HEK293 (cell line): ENCODE data around the gene TTLL10.

Source experiments
- CTCF ChIA-PET: fragments of 350-600 bp; formaldehyde crosslinking; extraction: SDS; loops from one replicate; lab custom pipeline; 2021; ENCODE audit warnings: antibody characterized with exemption; lab: Yijun Ruan, JAX
- POLR2A ChIA-PET: fragments of 300-600 bp; formaldehyde crosslinking; extraction: SDS; loops from one replicate; lab custom pipeline; 2020; ENCODE audit warnings: antibody characterized with exemption, inconsistent platforms; lab: Yijun Ruan, JAX
- H3K27ac ChIP-seq: fragments of 200-500 bp; sonication (Bioruptor generic); 2 replicates; pipeline ENCODE4 v1.5.1; 2014; ENCODE audit warnings: low read depth, low read length, control low read depth, inconsistent platforms; ENCODE audit errors: extremely low read depth
- H3K36me3 ChIP-seq, 2 experiments: fragments of 200-500 bp in 1 of 2; sonication (Bioruptor generic) in 1 of 2; 1 replicate in 1 of 2; 2 replicates in 1 of 2; pipeline ENCODE4 v1.5.1; 2014 to 2017; ENCODE audit warnings: inconsistent platforms in 2 of 2, low read length in 2 of 2; ENCODE audit not compliant: control insufficient read depth in 2 of 2, insufficient read depth in 1 of 2
- H3K4me1 ChIP-seq: fragments of 200-500 bp; sonication (Bioruptor generic); 2 replicates; pipeline ENCODE4 v1.5.1; 2014; ENCODE audit warnings: mild to moderate bottlenecking, low read length, inconsistent platforms; ENCODE audit not compliant: control insufficient read depth, insufficient read depth
- H3K4me3 ChIP-seq: 2 replicates; pipeline ENCODE4 v1.5.1; 2011; ENCODE audit warnings: low read depth, mild to moderate bottlenecking, control low read depth, low read length, moderate library complexity
- H3K9me3 ChIP-seq: fragments of 200-500 bp; sonication (Bioruptor generic); 2 replicates; pipeline ENCODE4 v1.5.1; 2014; ENCODE audit warnings: low read depth, low read length, inconsistent platforms; ENCODE audit not compliant: control insufficient read depth, insufficient read depth
- GLIS1 ChIP-seq: fragments of 450-650 bp; formaldehyde crosslinking; IDR thresholded peaks from 2 replicates; pipeline ENCODE4 v1.5.1; 2016; ENCODE audit warnings: missing biosample characterization, missing genetic modification characterization
- ZFP69B ChIP-seq: fragments of 450-650 bp; formaldehyde crosslinking; IDR thresholded peaks from 2 replicates; pipeline ENCODE4 v1.5.1; 2016; ENCODE audit warnings: missing biosample characterization, missing genetic modification characterization
- ZNF146 ChIP-seq: fragments of 450-650 bp; formaldehyde crosslinking; IDR thresholded peaks from 2 replicates; pipeline ENCODE4 v1.5.1; 2016; ENCODE audit warnings: missing biosample characterization, missing genetic modification characterization
- ZNF23 ChIP-seq: fragments of 450-650 bp; formaldehyde crosslinking; IDR thresholded peaks from 2 replicates; pipeline ENCODE4 v1.5.1; 2016; ENCODE audit warnings: missing biosample characterization, missing genetic modification characterization, borderline replicate concordance
- ZNF707 ChIP-seq: fragments of 450-650 bp; formaldehyde crosslinking; IDR thresholded peaks from 2 replicates; pipeline ENCODE4 v1.5.1; 2016; ENCODE audit warnings: missing biosample characterization, missing genetic modification characterization
- ZSCAN23 ChIP-seq: fragments of 450-650 bp; formaldehyde crosslinking; IDR thresholded peaks from 2 replicates; pipeline ENCODE4 v1.5.1; 2016; ENCODE audit warnings: missing biosample characterization, missing genetic modification characterization
- TF ChIP-seq, protein P1 (sequence below): fragments of 450-650 bp; IDR thresholded peaks from 2 replicates; pipeline ENCODE4 v1.5.1; 2018; ENCODE audit warnings: missing biosample characterization, mild to moderate bottlenecking, missing genetic modification characterization
- TF ChIP-seq, protein P2 (sequence below): fragments of 450-650 bp; formaldehyde crosslinking; IDR thresholded peaks from 2 replicates; pipeline ENCODE4; 2016; ENCODE audit warnings: missing biosample characterization, missing genetic modification characterization
- TF ChIP-seq, protein P3 (sequence below): fragments of 450-650 bp; formaldehyde crosslinking; IDR thresholded peaks from 2 replicates; pipeline ENCODE4 v1.5.1; 2016; ENCODE audit warnings: missing biosample characterization, missing genetic modification characterization, borderline replicate concordance
- TF ChIP-seq, protein P4 (sequence below): fragments of 450-650 bp; formaldehyde crosslinking; IDR thresholded peaks from 2 replicates; pipeline ENCODE4 v1.5.1; 2016; ENCODE audit warnings: missing biosample characterization, missing genetic modification characterization
- TF ChIP-seq, protein P5 (sequence below): fragments of 450-650 bp; formaldehyde crosslinking; IDR thresholded peaks from 2 replicates; pipeline ENCODE4 v1.5.1; 2016; ENCODE audit warnings: missing biosample characterization, missing genetic modification characterization
- TF ChIP-seq, protein P6 (sequence below): fragments of 450-650 bp; formaldehyde crosslinking; optimal IDR thresholded peaks from 2 replicates; pipeline ENCODE3; 2016; ENCODE audit warnings: missing biosample characterization, mild to moderate bottlenecking, missing genetic modification characterization
- TF ChIP-seq, protein P7 (sequence below): fragments of 450-650 bp; formaldehyde crosslinking; IDR thresholded peaks from 2 replicates; pipeline ENCODE4 v1.5.1; 2016; ENCODE audit warnings: missing biosample characterization, missing genetic modification characterization

Gene TTLL10

DNA sequence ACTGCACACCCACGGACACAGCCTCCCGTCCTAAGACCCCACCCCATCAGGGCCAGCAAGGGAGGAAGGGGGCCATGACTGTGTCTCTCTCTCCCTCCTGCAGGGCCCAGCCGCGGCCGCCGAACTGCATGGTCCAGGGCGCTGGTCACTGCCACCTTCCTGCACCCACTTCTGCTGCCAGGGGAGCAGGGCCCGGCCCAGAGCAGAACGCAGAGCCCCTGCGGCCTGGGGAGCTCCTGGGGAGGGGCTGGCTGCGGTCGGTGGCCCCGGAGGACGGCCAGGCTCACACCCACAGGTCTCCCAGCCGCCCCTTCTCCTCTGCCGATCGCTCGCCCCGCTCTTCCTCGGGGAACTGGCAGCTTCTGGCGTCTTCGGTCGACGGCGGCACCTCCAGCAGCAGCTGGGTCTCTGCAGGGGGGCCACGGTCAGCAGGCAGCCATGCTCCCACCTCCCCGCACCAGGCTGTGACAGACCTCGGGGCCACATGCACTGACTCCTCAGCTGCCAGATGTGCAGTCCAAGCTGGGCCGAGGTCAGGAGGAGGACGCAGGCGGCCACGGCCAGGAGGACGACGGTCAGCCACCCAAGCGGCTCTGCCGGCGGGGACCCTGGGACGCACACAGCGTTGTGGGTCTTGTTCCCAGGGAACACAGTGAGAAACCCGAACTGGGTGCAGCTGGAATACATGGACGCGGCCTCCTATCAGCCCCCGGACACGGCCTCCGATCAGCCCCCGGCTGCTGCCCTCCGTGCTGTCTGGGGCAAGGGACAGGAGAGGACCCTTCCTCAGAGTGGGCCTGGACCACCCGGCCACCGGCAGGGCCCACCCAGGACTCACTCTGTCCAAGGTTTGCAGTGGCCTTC lies 30.1 kb downstream of the TTLL10 start:
- POLR2A ChIA-PET, result interaction anchor here (0.6 kb wide), 1 partner anchor 70 kb away, joined by 5 read pairs; the partner anchor contains the start of gene UBE2J2
- CTCF ChIA-PET, result interaction anchor here (0.6 to 0.7 kb wide), 2 partner anchors 82 to 141 kb away, joined by 3 read pairs; no protein-coding TSS in a partner anchor
- H3K27ac ChIP-seq, result no peak overlapping the region
- no peak overlapping the region for H3K4me3 ChIP-seq
- TF ChIP-seq, protein P1, sequence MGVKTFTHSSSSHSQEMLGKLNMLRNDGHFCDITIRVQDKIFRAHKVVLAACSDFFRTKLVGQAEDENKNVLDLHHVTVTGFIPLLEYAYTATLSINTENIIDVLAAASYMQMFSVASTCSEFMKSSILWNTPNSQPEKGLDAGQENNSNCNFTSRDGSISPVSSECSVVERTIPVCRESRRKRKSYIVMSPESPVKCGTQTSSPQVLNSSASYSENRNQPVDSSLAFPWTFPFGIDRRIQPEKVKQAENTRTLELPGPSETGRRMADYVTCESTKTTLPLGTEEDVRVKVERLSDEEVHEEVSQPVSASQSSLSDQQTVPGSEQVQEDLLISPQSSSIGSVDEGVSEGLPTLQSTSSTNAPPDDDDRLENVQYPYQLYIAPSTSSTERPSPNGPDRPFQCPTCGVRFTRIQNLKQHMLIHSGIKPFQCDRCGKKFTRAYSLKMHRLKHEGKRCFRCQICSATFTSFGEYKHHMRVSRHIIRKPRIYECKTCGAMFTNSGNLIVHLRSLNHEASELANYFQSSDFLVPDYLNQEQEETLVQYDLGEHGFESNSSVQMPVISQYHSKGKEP, result no peak
- TF ChIP-seq ZFP69B (tag by site-specific recombination), result no peak
- no peak for TF ChIP-seq ZNF707 (tag by site-specific recombination)
- TF ChIP-seq, protein P2, sequence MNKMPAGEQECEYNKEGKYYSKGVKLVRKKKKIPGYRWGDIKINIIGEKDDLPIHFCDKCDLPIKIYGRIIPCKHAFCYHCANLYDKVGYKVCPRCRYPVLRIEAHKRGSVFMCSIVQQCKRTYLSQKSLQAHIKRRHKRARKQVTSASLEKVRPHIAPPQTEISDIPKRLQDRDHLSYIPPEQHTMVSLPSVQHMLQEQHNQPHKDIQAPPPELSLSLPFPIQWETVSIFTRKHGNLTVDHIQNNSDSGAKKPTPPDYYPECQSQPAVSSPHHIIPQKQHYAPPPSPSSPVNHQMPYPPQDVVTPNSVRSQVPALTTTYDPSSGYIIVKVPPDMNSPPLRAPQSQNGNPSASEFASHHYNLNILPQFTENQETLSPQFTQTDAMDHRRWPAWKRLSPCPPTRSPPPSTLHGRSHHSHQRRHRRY (tag by site-specific recombination), result no peak
- no peak for TF ChIP-seq GLIS1
- TF ChIP-seq, protein P3, sequence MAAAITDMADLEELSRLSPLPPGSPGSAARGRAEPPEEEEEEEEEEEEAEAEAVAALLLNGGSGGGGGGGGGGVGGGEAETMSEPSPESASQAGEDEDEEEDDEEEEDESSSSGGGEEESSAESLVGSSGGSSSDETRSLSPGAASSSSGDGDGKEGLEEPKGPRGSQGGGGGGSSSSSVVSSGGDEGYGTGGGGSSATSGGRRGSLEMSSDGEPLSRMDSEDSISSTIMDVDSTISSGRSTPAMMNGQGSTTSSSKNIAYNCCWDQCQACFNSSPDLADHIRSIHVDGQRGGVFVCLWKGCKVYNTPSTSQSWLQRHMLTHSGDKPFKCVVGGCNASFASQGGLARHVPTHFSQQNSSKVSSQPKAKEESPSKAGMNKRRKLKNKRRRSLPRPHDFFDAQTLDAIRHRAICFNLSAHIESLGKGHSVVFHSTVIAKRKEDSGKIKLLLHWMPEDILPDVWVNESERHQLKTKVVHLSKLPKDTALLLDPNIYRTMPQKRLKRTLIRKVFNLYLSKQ (tag by site-specific recombination), result no peak
- TF ChIP-seq ZSCAN23 (tag by site-specific recombination), result no peak
- TF ChIP-seq, protein P4, sequence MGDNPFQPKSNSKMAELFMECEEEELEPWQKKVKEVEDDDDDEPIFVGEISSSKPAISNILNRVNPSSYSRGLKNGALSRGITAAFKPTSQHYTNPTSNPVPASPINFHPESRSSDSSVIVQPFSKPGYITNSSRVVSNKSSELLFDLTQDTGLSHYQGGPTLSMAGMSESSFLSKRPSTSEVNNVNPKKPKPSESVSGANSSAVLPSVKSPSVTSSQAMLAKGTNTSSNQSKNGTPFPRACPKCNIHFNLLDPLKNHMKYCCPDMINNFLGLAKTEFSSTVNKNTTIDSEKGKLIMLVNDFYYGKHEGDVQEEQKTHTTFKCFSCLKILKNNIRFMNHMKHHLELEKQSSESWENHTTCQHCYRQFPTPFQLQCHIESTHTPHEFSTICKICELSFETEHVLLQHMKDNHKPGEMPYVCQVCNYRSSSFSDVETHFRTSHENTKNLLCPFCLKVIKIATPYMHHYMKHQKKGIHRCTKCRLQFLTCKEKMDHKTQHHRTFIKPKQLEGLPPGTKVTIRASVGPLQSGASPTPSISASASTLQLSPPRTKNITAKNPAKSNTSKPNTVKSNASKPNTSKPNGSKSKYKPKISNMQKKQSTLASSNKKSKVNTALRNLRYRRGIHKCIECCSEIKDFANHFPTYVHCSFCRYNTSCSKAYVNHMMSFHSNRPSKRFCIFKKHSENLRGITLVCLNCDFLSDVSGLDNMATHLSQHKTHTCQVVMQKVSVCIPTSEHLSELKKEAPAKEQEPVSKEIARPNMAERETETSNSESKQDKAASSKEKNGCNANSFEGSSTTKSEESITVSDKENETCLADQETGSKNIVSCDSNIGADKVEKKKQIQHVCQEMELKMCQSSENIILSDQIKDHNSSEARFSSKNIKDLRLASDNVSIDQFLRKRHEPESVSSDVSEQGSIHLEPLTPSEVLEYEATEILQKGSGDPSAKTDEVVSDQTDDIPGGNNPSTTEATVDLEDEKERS, result no peak
- TF ChIP-seq, protein P5, sequence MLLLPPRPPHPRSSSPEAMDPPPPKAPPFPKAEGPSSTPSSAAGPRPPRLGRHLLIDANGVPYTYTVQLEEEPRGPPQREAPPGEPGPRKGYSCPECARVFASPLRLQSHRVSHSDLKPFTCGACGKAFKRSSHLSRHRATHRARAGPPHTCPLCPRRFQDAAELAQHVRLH, result no peak
- TF ChIP-seq ZNF23 (tag by site-specific recombination), result no peak
- TF ChIP-seq ZNF146 (tag by site-specific recombination), result no peak
- TF ChIP-seq, protein P6, sequence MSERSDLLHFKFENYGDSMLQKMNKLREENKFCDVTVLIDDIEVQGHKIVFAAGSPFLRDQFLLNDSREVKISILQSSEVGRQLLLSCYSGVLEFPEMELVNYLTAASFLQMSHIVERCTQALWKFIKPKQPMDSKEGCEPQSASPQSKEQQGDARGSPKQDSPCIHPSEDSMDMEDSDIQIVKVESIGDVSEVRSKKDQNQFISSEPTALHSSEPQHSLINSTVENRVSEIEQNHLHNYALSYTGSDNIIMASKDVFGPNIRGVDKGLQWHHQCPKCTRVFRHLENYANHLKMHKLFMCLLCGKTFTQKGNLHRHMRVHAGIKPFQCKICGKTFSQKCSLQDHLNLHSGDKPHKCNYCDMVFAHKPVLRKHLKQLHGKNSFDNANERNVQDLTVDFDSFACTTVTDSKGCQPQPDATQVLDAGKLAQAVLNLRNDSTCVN (tag by site-specific recombination), result no peak
- TF ChIP-seq, protein P7, sequence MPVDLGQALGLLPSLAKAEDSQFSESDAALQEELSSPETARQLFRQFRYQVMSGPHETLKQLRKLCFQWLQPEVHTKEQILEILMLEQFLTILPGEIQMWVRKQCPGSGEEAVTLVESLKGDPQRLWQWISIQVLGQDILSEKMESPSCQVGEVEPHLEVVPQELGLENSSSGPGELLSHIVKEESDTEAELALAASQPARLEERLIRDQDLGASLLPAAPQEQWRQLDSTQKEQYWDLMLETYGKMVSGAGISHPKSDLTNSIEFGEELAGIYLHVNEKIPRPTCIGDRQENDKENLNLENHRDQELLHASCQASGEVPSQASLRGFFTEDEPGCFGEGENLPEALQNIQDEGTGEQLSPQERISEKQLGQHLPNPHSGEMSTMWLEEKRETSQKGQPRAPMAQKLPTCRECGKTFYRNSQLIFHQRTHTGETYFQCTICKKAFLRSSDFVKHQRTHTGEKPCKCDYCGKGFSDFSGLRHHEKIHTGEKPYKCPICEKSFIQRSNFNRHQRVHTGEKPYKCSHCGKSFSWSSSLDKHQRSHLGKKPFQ, result no peak
- H3K36me3 ChIP-seq, result no peaks in the 10 kb centered on the region
- H3K9me3 ChIP-seq, result no peaks in the 10 kb centered on the region
- H3K4me1 ChIP-seq, result peaks cover 3% of the 10 kb centered on the region; the same call in 1 of the 2 replicates
